Measurements from ENCODE around the gene SORBS2. TPM values are rescaled to one million over a fixed set of nuclear protein-coding genes. Genes with fewer than 3 reads are reported as not detected.

Gene SORBS2
- total RNA-seq, 1 experiment from 2014 or later: 9.7 TPM

DNA sequence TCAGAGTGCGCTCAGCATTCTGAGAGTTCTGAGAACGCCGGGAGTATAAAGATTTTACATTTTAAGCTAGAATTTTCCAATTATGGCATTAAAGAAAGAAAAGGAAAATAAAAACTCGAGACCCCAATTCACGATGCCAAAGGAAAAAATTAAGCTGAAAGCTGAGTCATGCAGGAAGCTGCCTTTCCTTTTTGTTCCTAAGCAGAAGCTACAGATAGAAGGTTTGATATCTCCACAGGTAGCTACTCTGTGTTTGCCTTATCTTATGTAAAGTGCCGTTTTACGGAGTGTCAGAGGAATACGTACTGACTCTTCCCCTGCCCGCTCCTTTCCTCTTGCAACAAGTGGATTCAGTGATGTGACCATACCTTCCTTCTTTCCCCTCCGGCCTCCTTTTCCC is 10.8 kb upstream of the SORBS2 start:
- H3K27ac ChIP-seq (ENCODE audit: insufficient read length, low read depth, low read length): no peak overlapping the region
- H3K79me1 ChIP-seq (ENCODE audit: insufficient read depth, low read depth, low read length, poor library complexity, severe bottlenecking): no peaks in the 10 kb centered on the region
- no CpG with 5 or more reads among the region's 10 CpGs for WGBS (ENCODE audit: extremely low coverage, insufficient read length, low lambda C conversion rate)
- H3K4ac ChIP-seq (ENCODE audit: low read depth, low read length): no peak overlapping the region
- no peak overlapping the region for H3K14ac ChIP-seq (ENCODE audit: insufficient read depth, low read length)
- TF ChIP-seq, protein P1, sequence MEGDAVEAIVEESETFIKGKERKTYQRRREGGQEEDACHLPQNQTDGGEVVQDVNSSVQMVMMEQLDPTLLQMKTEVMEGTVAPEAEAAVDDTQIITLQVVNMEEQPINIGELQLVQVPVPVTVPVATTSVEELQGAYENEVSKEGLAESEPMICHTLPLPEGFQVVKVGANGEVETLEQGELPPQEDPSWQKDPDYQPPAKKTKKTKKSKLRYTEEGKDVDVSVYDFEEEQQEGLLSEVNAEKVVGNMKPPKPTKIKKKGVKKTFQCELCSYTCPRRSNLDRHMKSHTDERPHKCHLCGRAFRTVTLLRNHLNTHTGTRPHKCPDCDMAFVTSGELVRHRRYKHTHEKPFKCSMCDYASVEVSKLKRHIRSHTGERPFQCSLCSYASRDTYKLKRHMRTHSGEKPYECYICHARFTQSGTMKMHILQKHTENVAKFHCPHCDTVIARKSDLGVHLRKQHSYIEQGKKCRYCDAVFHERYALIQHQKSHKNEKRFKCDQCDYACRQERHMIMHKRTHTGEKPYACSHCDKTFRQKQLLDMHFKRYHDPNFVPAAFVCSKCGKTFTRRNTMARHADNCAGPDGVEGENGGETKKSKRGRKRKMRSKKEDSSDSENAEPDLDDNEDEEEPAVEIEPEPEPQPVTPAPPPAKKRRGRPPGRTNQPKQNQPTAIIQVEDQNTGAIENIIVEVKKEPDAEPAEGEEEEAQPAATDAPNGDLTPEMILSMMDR (conservative IDR thresholded peaks at IDR 0.05): no peak
- H3K27me3 Mint-ChIP-seq (ENCODE audit: low read depth): no peaks in the 10 kb centered on the region
- H3K9me3 ChIP-seq (ENCODE audit: control insufficient read depth, low read depth, low read length): peaks cover 4% of the 10 kb centered on the region
- no peaks in the 10 kb centered on the region; a peak in 2 of 5 replicates for H3K9me3 Mint-ChIP-seq
- H3K23ac ChIP-seq (ENCODE audit: insufficient read length, low read depth, low read length): no peak overlapping the region
- H2BK15ac ChIP-seq (ENCODE audit: low read depth, low read length): no peak overlapping the region
- H4K8ac ChIP-seq (replicated peaks; ENCODE audit: insufficient read length, low read depth, low read length): no peak overlapping the region
- no peak overlapping the region for H3K4me2 ChIP-seq (ENCODE audit: insufficient read depth, insufficient read length, low read length)
- no peak overlapping the region for H2BK120ac ChIP-seq (ENCODE audit: low read depth, low read length, poor library complexity, severe bottlenecking)
- H2BK5ac ChIP-seq (ENCODE audit: insufficient read length, low read length): no peak overlapping the region
- H4K5ac ChIP-seq (ENCODE audit: insufficient read length, low read depth, low read length): no peak overlapping the region
- peaks cover 2% of the 10 kb centered on the region for H4K20me1 ChIP-seq (ENCODE audit: control insufficient read depth, insufficient read depth, insufficient read length)
- H2BK20ac ChIP-seq (ENCODE audit: low read depth, low read length, poor library complexity, severe bottlenecking): no peak overlapping the region
- H2BK12ac ChIP-seq (ENCODE audit: insufficient read length, low read depth, low read length): no peak overlapping the region
- no peak overlapping the region for H3K18ac ChIP-seq (ENCODE audit: insufficient read length, low read depth, low read length)
- peak overlapping the region in 1 of 3 experiments; percentile 85; a peak in 1 of 7 replicates for H3K27ac Mint-ChIP-seq
- no peaks in the 10 kb centered on the region for H3K79me2 ChIP-seq (ENCODE audit: insufficient read depth, low read length)
- no peaks in the 10 kb centered on the region; the same call in 1 of the 2 replicates for H3K4me1 ChIP-seq (ENCODE audit: insufficient read depth, low read length)
- H3K4me1 Mint-ChIP-seq: peaks cover 17 to 20% of the 10 kb centered on the region in 2 experiments
- H3T11ph ChIP-seq (ENCODE audit: low read length): no peak overlapping the region
- H3K27me3 ChIP-seq (ENCODE audit: insufficient read depth, low read length): no peaks in the 10 kb centered on the region
- no peak overlapping the region for H3K56ac ChIP-seq (ENCODE audit: insufficient read length, low read depth, low read length)
- H2AK5ac ChIP-seq (ENCODE audit: insufficient read length, low read length): no peak overlapping the region
- H3K4me3 Mint-ChIP-seq: no peak overlapping the region
- H4K91ac ChIP-seq (ENCODE audit: insufficient read length, low read depth, low read length): no peak overlapping the region
- no peaks in the 10 kb centered on the region; a peak in 2 of 7 replicates for H3K36me3 Mint-ChIP-seq (ENCODE audit: insufficient read depth in 1 of 3, low read depth in 3 of 3)
- H3K9ac ChIP-seq (ENCODE audit: extremely low read depth, insufficient read length, low read length): no peak overlapping the region
- no peak for DNase-seq
- no peaks in the 10 kb centered on the region for H3K23me2 ChIP-seq (ENCODE audit: insufficient read length, low read depth, low read length, poor library complexity, severe bottlenecking)
- H2AFZ ChIP-seq (ENCODE audit: low read length): no peak overlapping the region
